H9 (cell line): ENCODE measurements around the gene ACTL9. TPM values are rescaled to one million over a fixed set of nuclear protein-coding genes. Genes with fewer than 3 reads are reported as not detected.

Experiments
- DNase-seq: peaks from one replicate; pipeline ENCODE4 v3.0.0-alpha.2; 2017
- H2AFZ ChIP-seq: one replicate; pipeline ENCODE4 v1.6.1; 2013; ENCODE audit warnings: mild to moderate bottlenecking, low read length, control low read depth, moderate library complexity
- H2AK5ac ChIP-seq: 2 replicates; pipeline ENCODE4 v1.6.1; 2013; ENCODE audit warnings: low read length, control low read depth, mixed read lengths; ENCODE audit not compliant: insufficient read length
- H2BK120ac ChIP-seq: one replicate; pipeline ENCODE4 v1.6.1; 2013; ENCODE audit warnings: low read depth, mild to moderate bottlenecking, low read length, control low read depth, inconsistent platforms; ENCODE audit not compliant: poor library complexity, severe bottlenecking
- H2BK12ac ChIP-seq: 2 replicates; pipeline ENCODE4 v1.6.1; 2013; ENCODE audit warnings: low read length, control low read depth, mixed read lengths, low read depth; ENCODE audit not compliant: insufficient read length
- H2BK15ac ChIP-seq: 2 replicates; pipeline ENCODE4 v1.6.1; 2013; ENCODE audit warnings: low read depth, low read length, control low read depth
- H2BK20ac ChIP-seq: one replicate; pipeline ENCODE4 v1.6.1; 2013; ENCODE audit warnings: low read depth, mild to moderate bottlenecking, low read length, control low read depth, inconsistent platforms; ENCODE audit not compliant: poor library complexity, severe bottlenecking
- H2BK5ac ChIP-seq: 2 replicates; pipeline ENCODE4 v1.6.1; 2013; ENCODE audit warnings: low read length, control low read depth, mixed read lengths; ENCODE audit not compliant: insufficient read length
- H3K14ac ChIP-seq: 2 replicates; pipeline ENCODE4 v1.6.1; 2013; ENCODE audit warnings: low read length, control low read depth; ENCODE audit not compliant: insufficient read depth
- H3K18ac ChIP-seq: 2 replicates; pipeline ENCODE4 v1.6.1; 2013; ENCODE audit warnings: low read depth, mild to moderate bottlenecking, mixed read lengths, low read length, control low read depth; ENCODE audit not compliant: insufficient read length
- H3K23ac ChIP-seq: 2 replicates; pipeline ENCODE4 v1.6.1; 2013; ENCODE audit warnings: low read length, control low read depth, mixed read lengths, low read depth; ENCODE audit not compliant: insufficient read length
- H3K23me2 ChIP-seq: 2 replicates; pipeline ENCODE4 v1.6.1; 2013; ENCODE audit warnings: low read depth, mild to moderate bottlenecking, mixed read lengths, low read length, control low read depth; ENCODE audit not compliant: insufficient read length, poor library complexity, severe bottlenecking
- H3K27ac ChIP-seq: 2 replicates; pipeline ENCODE4 v1.5.1; 2013; ENCODE audit warnings: low read length, control low read depth, mixed read lengths, low read depth; ENCODE audit not compliant: insufficient read length
- H3K27me3 ChIP-seq: 2 replicates; pipeline ENCODE4 v1.6.1; 2013; ENCODE audit warnings: low read length, control low read depth, inconsistent platforms; ENCODE audit not compliant: insufficient read depth
- H3K4ac ChIP-seq: 2 replicates; pipeline ENCODE4 v1.6.1; 2013; ENCODE audit warnings: low read depth, mild to moderate bottlenecking, control low read depth, inconsistent platforms, low read length, moderate library complexity
- H3K4me1 ChIP-seq: 2 replicates; pipeline ENCODE4 v1.6.1; 2013; ENCODE audit warnings: low read length, control low read depth, inconsistent platforms; ENCODE audit not compliant: insufficient read depth
- H3K4me2 ChIP-seq: 2 replicates; pipeline ENCODE4 v1.6.1; 2013; ENCODE audit warnings: low read length, control low read depth, mixed read lengths; ENCODE audit not compliant: insufficient read length, insufficient read depth
- H3K56ac ChIP-seq: 2 replicates; pipeline ENCODE4 v1.6.1; 2013; ENCODE audit warnings: low read depth, mild to moderate bottlenecking, mixed read lengths, low read length, control low read depth; ENCODE audit not compliant: insufficient read length
- H3K79me1 ChIP-seq: 2 replicates; pipeline ENCODE4 v1.6.1; 2013; ENCODE audit warnings: low read depth, mild to moderate bottlenecking, moderate library complexity, low read length, control low read depth, inconsistent platforms; ENCODE audit not compliant: insufficient read depth, poor library complexity, severe bottlenecking
- H3K79me2 ChIP-seq: 2 replicates; pipeline ENCODE4 v1.6.1; 2013; ENCODE audit warnings: low read length, control low read depth, inconsistent platforms; ENCODE audit not compliant: insufficient read depth
- H3K9ac ChIP-seq: 2 replicates; pipeline ENCODE4 v1.6.1; 2013; ENCODE audit warnings: low read length, control low read depth, mixed read lengths; ENCODE audit not compliant: insufficient read length; ENCODE audit errors: extremely low read depth
- H3K9me3 ChIP-seq: one replicate; pipeline ENCODE4 v1.6.1; 2013; ENCODE audit warnings: low read depth, low read length, inconsistent platforms; ENCODE audit not compliant: control insufficient read depth
- H3T11ph ChIP-seq: one replicate; pipeline ENCODE4 v1.6.1; 2013; ENCODE audit warnings: mild to moderate bottlenecking, low read length, control low read depth, inconsistent platforms
- H4K20me1 ChIP-seq: one replicate; pipeline ENCODE4 v1.6.1; 2013; ENCODE audit not compliant: control insufficient read depth, insufficient read length, insufficient read depth
- H4K5ac ChIP-seq: 2 replicates; pipeline ENCODE4 v1.6.1; 2013; ENCODE audit warnings: low read depth, mild to moderate bottlenecking, mixed read lengths, low read length, control low read depth; ENCODE audit not compliant: insufficient read length
- H4K8ac ChIP-seq: replicated peaks from 2 replicates; pipeline ENCODE4 v1.6.1; 2013; ENCODE audit warnings: low read length, control low read depth, mixed read lengths, low read depth; ENCODE audit not compliant: insufficient read length
- H4K91ac ChIP-seq: 2 replicates; pipeline ENCODE4 v1.6.1; 2013; ENCODE audit warnings: low read depth, mild to moderate bottlenecking, moderate library complexity, mixed read lengths, low read length, control low read depth; ENCODE audit not compliant: insufficient read length
- H3K27ac Mint-ChIP-seq, 3 experiments: 2 replicates in 2 of 3; 3 replicates in 1 of 3; pipeline ENCODE4 v1.8.0; 2020 to 2021; ENCODE audit warnings: mixed read lengths in 3 of 3, mild to moderate bottlenecking in 1 of 3, moderate library complexity in 1 of 3
- H3K27me3 Mint-ChIP-seq: 2 replicates; pipeline ENCODE4 v1.8.0; 2021; ENCODE audit warnings: low read depth, mild to moderate bottlenecking, moderate library complexity, mixed read lengths
- H3K36me3 Mint-ChIP-seq, 3 experiments: 2 replicates in 2 of 3; 3 replicates in 1 of 3; pipeline ENCODE4 v1.8.0; 2020 to 2021; ENCODE audit warnings: low read depth in 3 of 3, mixed read lengths in 3 of 3; ENCODE audit not compliant: insufficient read depth in 1 of 3
- H3K4me1 Mint-ChIP-seq, 2 experiments: 2 replicates each; pipeline ENCODE4 v1.8.0; 2020; ENCODE audit warnings: mixed read lengths in 2 of 2
- H3K4me3 Mint-ChIP-seq, 2 experiments: 2 replicates in 1 of 2; 3 replicates in 1 of 2; pipeline ENCODE4 v1.8.0; 2020 to 2021; ENCODE audit warnings: mild to moderate bottlenecking in 2 of 2, mixed read lengths in 2 of 2, moderate library complexity in 1 of 2
- H3K9me3 Mint-ChIP-seq, 2 experiments: 2 replicates in 1 of 2; 3 replicates in 1 of 2; pipeline ENCODE4 v1.8.0; 2020; ENCODE audit warnings: mild to moderate bottlenecking in 2 of 2, mixed read lengths in 2 of 2, moderate library complexity in 1 of 2
- total RNA-seq: library from RNA; stranded (reverse); gene quantifications from 2 replicates; pipeline ENCODE4 v1.2.1, GENCODE V29; 2021
- TF ChIP-seq, protein P1 (sequence below): fragments of 200-600 bp; sonication (generic); conservative IDR thresholded peaks from 3 replicates; pipeline ENCODE4 v1.8.0; 2021; ENCODE audit warnings: antibody characterized with exemption, mild to moderate bottlenecking

Gene ACTL9
- total RNA-seq, 1 experiment from 2014 or later, result not detected

GRCh38 chr19:8678244-8678807 is 20.3 kb downstream of the ACTL9 start:
- Histone ChIP-seq H4K91ac (no peak overlapping the region), H3K14ac (no peak overlapping the region), H2BK15ac (no peak overlapping the region), H3K4ac (no peak overlapping the region), H3K56ac (no peak overlapping the region), H3K27me3 (no peaks in the 10 kb centered on the region), H3T11ph (no peak overlapping the region), H4K20me1 (no peaks in the 10 kb centered on the region), H2BK120ac (no peak overlapping the region), H2BK5ac (no peak overlapping the region), H3K27ac (no peak overlapping the region), H3K79me2 (no peaks in the 10 kb centered on the region), H3K9ac (no peak overlapping the region), H3K79me1 (no peaks in the 10 kb centered on the region), H3K9me3 (no peaks in the 10 kb centered on the region), H3K18ac (no peak overlapping the region), H2AK5ac (no peak overlapping the region), H3K4me1 (no peaks in the 10 kb centered on the region), H3K4me2 (no peak overlapping the region), H2BK20ac (no peak overlapping the region), H2AFZ (no peak overlapping the region), H2BK12ac (no peak overlapping the region), H4K8ac (no peak overlapping the region), H3K23ac (no peak overlapping the region), H3K23me2 (no peaks in the 10 kb centered on the region), H4K5ac (no peak overlapping the region)
- no peak overlapping the region for H3K27ac Mint-ChIP-seq
- H3K4me1 Mint-ChIP-seq, result no peaks in the 10 kb centered on the region
- H3K36me3 Mint-ChIP-seq, result peaks cover 3 to 6% (median 5%) of the 10 kb centered on the region in 3 experiments; a peak in 4 of 7 replicates
- DNase-seq, result no peak
- TF ChIP-seq, protein P1, sequence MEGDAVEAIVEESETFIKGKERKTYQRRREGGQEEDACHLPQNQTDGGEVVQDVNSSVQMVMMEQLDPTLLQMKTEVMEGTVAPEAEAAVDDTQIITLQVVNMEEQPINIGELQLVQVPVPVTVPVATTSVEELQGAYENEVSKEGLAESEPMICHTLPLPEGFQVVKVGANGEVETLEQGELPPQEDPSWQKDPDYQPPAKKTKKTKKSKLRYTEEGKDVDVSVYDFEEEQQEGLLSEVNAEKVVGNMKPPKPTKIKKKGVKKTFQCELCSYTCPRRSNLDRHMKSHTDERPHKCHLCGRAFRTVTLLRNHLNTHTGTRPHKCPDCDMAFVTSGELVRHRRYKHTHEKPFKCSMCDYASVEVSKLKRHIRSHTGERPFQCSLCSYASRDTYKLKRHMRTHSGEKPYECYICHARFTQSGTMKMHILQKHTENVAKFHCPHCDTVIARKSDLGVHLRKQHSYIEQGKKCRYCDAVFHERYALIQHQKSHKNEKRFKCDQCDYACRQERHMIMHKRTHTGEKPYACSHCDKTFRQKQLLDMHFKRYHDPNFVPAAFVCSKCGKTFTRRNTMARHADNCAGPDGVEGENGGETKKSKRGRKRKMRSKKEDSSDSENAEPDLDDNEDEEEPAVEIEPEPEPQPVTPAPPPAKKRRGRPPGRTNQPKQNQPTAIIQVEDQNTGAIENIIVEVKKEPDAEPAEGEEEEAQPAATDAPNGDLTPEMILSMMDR, result no peak
- peaks cover 9% of the 10 kb centered on the region for H3K27me3 Mint-ChIP-seq
- no peak overlapping the region; a peak in 1 of 5 replicates for H3K4me3 Mint-ChIP-seq
- H3K9me3 Mint-ChIP-seq, result peaks cover 14 to 51% of the 10 kb centered on the region in 2 experiments
